ENCODE measurements around the gene ATXN1.

GRCh38 chr6:16697437-16698161, 63.7 kb downstream of the ATXN1 start:
- TF ChIP-seq EZH2 (IDR thresholded peaks at IDR 0.05; ENCODE audit: insufficient read depth, poor library complexity, severe bottlenecking) = no peak
- no peak for TF ChIP-seq EZH2phosphoT487 (IDR thresholded peaks at IDR 0.05; ENCODE audit: insufficient read depth, low read depth)

All from GM23248 (cell line).